OCI-LY1 (cell line): ENCODE measurements around the gene ELOVL6.

Experiments
- H2AFZ ChIP-seq: fragments of 200-600 bp; sonication (generic), shearing (Covaris generic); 2 replicates; pipeline ENCODE4 v1.6.0; 2014; ENCODE audit warnings: antibody characterized with exemption, mild to moderate bottlenecking, low read length
- H3F3A ChIP-seq: fragments of 200-600 bp; sonication (generic), shearing (Covaris generic); 2 replicates; pipeline ENCODE4 v1.6.0; 2014; ENCODE audit warnings: mild to moderate bottlenecking, antibody characterized with exemption, low read length, moderate library complexity; ENCODE audit not compliant: insufficient read depth
- H3K27ac ChIP-seq: fragments of 200-600 bp; sonication (generic); 2 replicates; pipeline ENCODE4 v1.5.1; 2014; ENCODE audit warnings: low read length, mixed run types, mild to moderate bottlenecking, low read depth; ENCODE audit not compliant: poor library complexity, severe bottlenecking
- H3K27me3 ChIP-seq: fragments of 200-600 bp; sonication (generic); 2 replicates; pipeline ENCODE4 v1.6.0; 2014; ENCODE audit warnings: antibody characterized with exemption, mild to moderate bottlenecking, low read length, moderate library complexity; ENCODE audit not compliant: insufficient read depth
- H3K36me3 ChIP-seq: fragments of 200-600 bp; sonication (generic); 2 replicates; pipeline ENCODE4 v1.6.1; 2014; ENCODE audit warnings: mild to moderate bottlenecking, antibody characterized with exemption, low read length, moderate library complexity, mixed read lengths; ENCODE audit not compliant: insufficient read depth
- H3K4me1 ChIP-seq: fragments of 200-600 bp; sonication (generic); 2 replicates; pipeline ENCODE4 v1.5.1; 2014; ENCODE audit warnings: mild to moderate bottlenecking, low read length, moderate library complexity; ENCODE audit not compliant: insufficient read depth, severe bottlenecking
- H3K4me2 ChIP-seq: fragments of 200-600 bp; sonication (generic), shearing (Covaris generic); 2 replicates; pipeline ENCODE4 v1.6.1; 2014; ENCODE audit warnings: low read length
- H3K4me3 ChIP-seq: fragments of 200-600 bp; sonication (generic); 2 replicates; pipeline ENCODE4 v1.5.1; 2014; ENCODE audit warnings: low read length, low read depth, mild to moderate bottlenecking, mixed read lengths; ENCODE audit not compliant: poor library complexity, severe bottlenecking
- H3K79me2 ChIP-seq: fragments of 200-600 bp; shearing (Covaris generic); 2 replicates; pipeline ENCODE4 v1.6.1; 2016; ENCODE audit warnings: mixed run types, low read length, mixed read lengths; ENCODE audit not compliant: insufficient read depth
- H3K9ac ChIP-seq: fragments of 200-600 bp; sonication (generic), shearing (Covaris generic); 2 replicates; pipeline ENCODE4 v1.6.1; 2014; ENCODE audit warnings: mild to moderate bottlenecking, low read length, mixed read lengths
- H3K9me2 ChIP-seq: fragments of 200-600 bp; sonication (generic), shearing (Covaris generic); 2 replicates; pipeline ENCODE4 v1.6.1; 2014; ENCODE audit warnings: low read depth, mild to moderate bottlenecking, low read length, mixed read lengths
- H3K9me3 ChIP-seq: fragments of 200-600 bp; shearing (Covaris generic); 2 replicates; pipeline ENCODE4 v1.6.1; 2014; ENCODE audit warnings: low read length, mixed read lengths
- H4K20me1 ChIP-seq: fragments of 200-600 bp; sonication (generic), shearing (Covaris generic); 2 replicates; pipeline ENCODE4 v1.6.0; 2016; ENCODE audit warnings: mild to moderate bottlenecking, low read length; ENCODE audit not compliant: insufficient read depth
- EZH2 ChIP-seq: fragments of 200-600 bp; sonication (generic), shearing (Covaris generic); IDR thresholded peaks from 2 replicates; pipeline ENCODE4 v1.8.0; 2017; ENCODE audit warnings: borderline replicate concordance, mixed run types, mild to moderate bottlenecking, antibody characterized with exemption, low read length, moderate library complexity, mixed read lengths
- TF ChIP-seq, protein P1 (sequence below): fragments of 200-600 bp; sonication (generic), shearing (Covaris generic); IDR thresholded peaks from 2 replicates; pipeline ENCODE4 v1.5.1; 2017; ENCODE audit warnings: mild to moderate bottlenecking, antibody characterized with exemption, low read length, moderate library complexity, mixed read lengths

ELOVL6 gene

DNA sequence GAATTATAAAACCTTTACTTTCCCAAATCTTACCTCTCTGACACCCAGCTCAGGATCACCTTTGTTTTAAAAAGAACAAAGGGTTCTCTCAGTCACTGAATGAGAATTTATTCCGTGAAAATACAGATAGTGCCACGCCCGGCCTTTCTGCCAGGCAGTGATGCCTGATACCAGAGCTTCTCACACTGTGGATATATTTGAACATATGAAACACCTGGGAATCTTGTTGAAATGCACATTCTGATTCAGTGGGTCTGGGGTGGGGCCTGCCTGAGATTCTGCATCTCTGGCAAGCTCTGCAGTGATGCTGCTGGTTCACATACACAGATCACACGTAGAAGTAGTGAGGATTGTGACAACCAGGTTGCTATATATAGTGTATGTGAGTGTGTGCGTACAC is 46.0 kb downstream of the ELOVL6 start:
- H3K9me3 ChIP-seq, result no peaks in the 10 kb centered on the region
- H3K27ac ChIP-seq, result no peak overlapping the region
- no peaks in the 10 kb centered on the region for H3K27me3 ChIP-seq
- H3K4me1 ChIP-seq, result no peaks in the 10 kb centered on the region
- no peaks in the 10 kb centered on the region for H3K79me2 ChIP-seq
- TF ChIP-seq, protein P1, sequence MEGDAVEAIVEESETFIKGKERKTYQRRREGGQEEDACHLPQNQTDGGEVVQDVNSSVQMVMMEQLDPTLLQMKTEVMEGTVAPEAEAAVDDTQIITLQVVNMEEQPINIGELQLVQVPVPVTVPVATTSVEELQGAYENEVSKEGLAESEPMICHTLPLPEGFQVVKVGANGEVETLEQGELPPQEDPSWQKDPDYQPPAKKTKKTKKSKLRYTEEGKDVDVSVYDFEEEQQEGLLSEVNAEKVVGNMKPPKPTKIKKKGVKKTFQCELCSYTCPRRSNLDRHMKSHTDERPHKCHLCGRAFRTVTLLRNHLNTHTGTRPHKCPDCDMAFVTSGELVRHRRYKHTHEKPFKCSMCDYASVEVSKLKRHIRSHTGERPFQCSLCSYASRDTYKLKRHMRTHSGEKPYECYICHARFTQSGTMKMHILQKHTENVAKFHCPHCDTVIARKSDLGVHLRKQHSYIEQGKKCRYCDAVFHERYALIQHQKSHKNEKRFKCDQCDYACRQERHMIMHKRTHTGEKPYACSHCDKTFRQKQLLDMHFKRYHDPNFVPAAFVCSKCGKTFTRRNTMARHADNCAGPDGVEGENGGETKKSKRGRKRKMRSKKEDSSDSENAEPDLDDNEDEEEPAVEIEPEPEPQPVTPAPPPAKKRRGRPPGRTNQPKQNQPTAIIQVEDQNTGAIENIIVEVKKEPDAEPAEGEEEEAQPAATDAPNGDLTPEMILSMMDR, result no peak
- TF ChIP-seq EZH2, result no peak
- peaks cover 21% of the 10 kb centered on the region for H3K36me3 ChIP-seq
- no peak overlapping the region for H3K4me2 ChIP-seq
- no peak overlapping the region for H3K9ac ChIP-seq
- H3K9me2 ChIP-seq, result no peaks in the 10 kb centered on the region
- no peak overlapping the region for H2AFZ ChIP-seq
- no peak overlapping the region for H3K4me3 ChIP-seq
- no peaks in the 10 kb centered on the region for H4K20me1 ChIP-seq
- no peaks in the 10 kb centered on the region for H3F3A ChIP-seq

DNA sequence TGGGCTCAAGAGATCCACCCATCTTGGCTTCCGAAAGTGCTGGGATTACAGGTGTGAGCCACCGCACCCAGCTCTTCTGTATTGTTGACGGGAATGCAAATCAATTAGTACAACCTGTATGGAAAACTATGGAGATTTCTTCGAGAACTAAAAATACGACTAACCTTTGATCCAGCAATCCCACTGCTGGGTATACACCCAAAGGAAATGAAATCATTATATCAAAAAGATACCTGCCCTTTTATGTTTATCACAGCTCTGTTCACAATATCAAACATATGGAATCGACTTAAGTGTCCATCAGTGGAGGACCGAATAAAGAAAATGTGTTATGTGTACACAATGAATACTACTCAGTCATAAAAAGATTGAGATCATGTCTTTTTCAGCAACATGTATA is 49.3 kb downstream of the ELOVL6 start:
- no peaks in the 10 kb centered on the region for H3K79me2 ChIP-seq

DNA sequence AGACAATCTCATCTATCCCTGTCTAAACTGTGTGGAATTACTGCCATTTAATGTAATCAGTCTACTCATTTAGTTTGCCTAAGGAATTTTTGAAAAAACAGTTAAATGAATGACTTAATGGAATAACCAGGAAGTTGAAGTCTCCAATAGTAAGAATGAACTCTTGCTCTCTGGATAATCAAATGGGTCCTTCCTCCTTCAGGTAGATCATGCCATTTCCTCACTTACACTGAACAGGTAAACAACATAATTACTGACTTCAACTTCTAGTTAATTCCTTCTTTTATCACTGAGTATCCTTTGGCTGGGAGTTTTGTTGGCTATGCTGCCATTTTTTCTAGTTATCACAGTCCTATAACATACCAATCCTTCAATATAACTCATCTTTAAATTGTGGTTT is 56.0 kb downstream of the ELOVL6 start:
- Histone ChIP-seq H3K79me2 (no peaks in the 10 kb centered on the region), H2AFZ (no peak overlapping the region), H3K4me3 (no peak overlapping the region), H3K4me2 (no peak overlapping the region), H3K27ac (no peak overlapping the region), H3K4me1 (no peaks in the 10 kb centered on the region), H3F3A (no peaks in the 10 kb centered on the region), H4K20me1 (no peaks in the 10 kb centered on the region), H3K27me3 (no peaks in the 10 kb centered on the region), H3K9me2 (no peaks in the 10 kb centered on the region), H3K9ac (no peak overlapping the region), H3K9me3 (no peaks in the 10 kb centered on the region), H3K36me3 (peaks cover 34% of the 10 kb centered on the region)
- no peak for TF ChIP-seq EZH2
- TF ChIP-seq, protein P1, result no peak

More for the DNA sequence above, 49.3 kb downstream of the ELOVL6 start:
- Histone ChIP-seq H3K36me3 (peaks cover 40% of the 10 kb centered on the region), H3K27ac (no peak overlapping the region), H4K20me1 (no peaks in the 10 kb centered on the region), H3K4me1 (no peaks in the 10 kb centered on the region), H3F3A (no peaks in the 10 kb centered on the region), H3K27me3 (no peaks in the 10 kb centered on the region), H3K4me2 (no peak overlapping the region), H3K9me3 (no peaks in the 10 kb centered on the region), H3K4me3 (no peak overlapping the region), H3K9me2 (no peaks in the 10 kb centered on the region), H3K9ac (no peak overlapping the region), H2AFZ (no peak overlapping the region)
- no peak for TF ChIP-seq EZH2
- TF ChIP-seq, protein P1, result no peak
